Ishikawa (cell line): ENCODE data around the gene SH3RF3.

Experiments
- CEBPB ChIP-seq: IDR thresholded peaks from 2 replicates; pipeline ENCODE4 v1.6.1; 2012
- CREB1 ChIP-seq: IDR thresholded peaks from 2 replicates; pipeline ENCODE4 v1.6.1; 2012; ENCODE audit warnings: low read depth
- EGR1 ChIP-seq: IDR thresholded peaks from 2 replicates; pipeline ENCODE4 v1.6.1; 2012
- EP300 ChIP-seq: IDR thresholded peaks from 2 replicates; pipeline ENCODE4 v1.6.1; 2012; ENCODE audit warnings: borderline replicate concordance
- FOXM1 ChIP-seq: IDR thresholded peaks from 2 replicates; pipeline ENCODE4 v1.6.1; 2012; ENCODE audit warnings: low read depth, borderline replicate concordance
- MAX ChIP-seq: IDR thresholded peaks from 2 replicates; pipeline ENCODE4 v1.6.1; 2012
- NFIC ChIP-seq: IDR thresholded peaks from 2 replicates; pipeline ENCODE4 v1.6.1; 2012
- RAD21 ChIP-seq: IDR thresholded peaks from 2 replicates; pipeline ENCODE4 v1.6.1; 2012; ENCODE audit warnings: low read depth
- REST ChIP-seq: IDR thresholded peaks from 2 replicates; pipeline ENCODE4 v1.6.1; 2012; ENCODE audit warnings: low read depth, mild to moderate bottlenecking
- TAF1 ChIP-seq: IDR thresholded peaks from 2 replicates; pipeline ENCODE4 v1.6.1; 2012; ENCODE audit warnings: low read depth, mild to moderate bottlenecking
- TCF12 ChIP-seq: IDR thresholded peaks from 2 replicates; pipeline ENCODE4 v1.6.1; 2012; ENCODE audit warnings: low read depth
- TEAD4 ChIP-seq: IDR thresholded peaks from 2 replicates; pipeline ENCODE4 v1.6.1; 2012
- USF1 ChIP-seq: IDR thresholded peaks from 2 replicates; pipeline ENCODE4 v1.6.1; 2012
- YY1 ChIP-seq: IDR thresholded peaks from 2 replicates; pipeline ENCODE4 v1.6.1; 2012; ENCODE audit warnings: low read depth
- ZBTB7A ChIP-seq: IDR thresholded peaks from 2 replicates; pipeline ENCODE4 v1.6.1; 2012; ENCODE audit warnings: low read depth

SH3RF3 gene

GRCh38 chr2:109472974-109473373, 344.0 kb downstream of the SH3RF3 start:
- TF ChIP-seq USF1 (no peak), YY1 (no peak), MAX (no peak), CREB1 (no peak), REST (no peak), TAF1 (no peak), CEBPB (no peak), NFIC (no peak), EP300 (no peak), TCF12 (no peak), ZBTB7A (no peak), TEAD4 (no peak)

- TF ChIP-seq REST, result no peak
- TF ChIP-seq EGR1, result no peak
- no peak for TF ChIP-seq RAD21
- TF ChIP-seq ZBTB7A, result no peak
- no peak for TF ChIP-seq USF1
- TF ChIP-seq FOXM1, result no peak
- no peak for TF ChIP-seq CREB1
- no peak for TF ChIP-seq EP300
- no peak for TF ChIP-seq CEBPB
- no peak for TF ChIP-seq YY1
- TF ChIP-seq MAX, result no peak
- no peak for TF ChIP-seq TCF12
- TF ChIP-seq NFIC, result no peak
- no peak for TF ChIP-seq TEAD4
- no peak for TF ChIP-seq TAF1
Observed at GRCh38 chr2:109473616-109474318, 344.8 kb downstream of the SH3RF3 start.

GRCh38 chr2:109474319-109474825, 345.4 kb downstream of the SH3RF3 start:
- TF ChIP-seq USF1, result no peak
- TF ChIP-seq ZBTB7A, result no peak

- TF ChIP-seq REST (no peak), EP300 (no peak), TCF12 (no peak)
Observed at GRCh38 chr2:109475531-109476210, 346.7 kb downstream of the SH3RF3 start.
